GM21423 (cell line): ENCODE results near the gene ALPG.
A peak's percentile ranks its signal among the peaks of the same experiment; 100 is the strongest.
"Not testable (repeated sequence)": the region's sequence is repeated elsewhere in the genome, so short reads cannot be mapped to it uniquely, and the experiment has no call there.

Experiments used
- ATAC-seq: cut with Tn5 transposase; IDR thresholded peaks from one replicate; pipeline ENCODE4 v1.9.1; 2021; ENCODE audit warnings: mild to moderate bottlenecking, moderate library complexity; ENCODE audit not compliant: unreplicated experiment

ALPG gene

DNA sequence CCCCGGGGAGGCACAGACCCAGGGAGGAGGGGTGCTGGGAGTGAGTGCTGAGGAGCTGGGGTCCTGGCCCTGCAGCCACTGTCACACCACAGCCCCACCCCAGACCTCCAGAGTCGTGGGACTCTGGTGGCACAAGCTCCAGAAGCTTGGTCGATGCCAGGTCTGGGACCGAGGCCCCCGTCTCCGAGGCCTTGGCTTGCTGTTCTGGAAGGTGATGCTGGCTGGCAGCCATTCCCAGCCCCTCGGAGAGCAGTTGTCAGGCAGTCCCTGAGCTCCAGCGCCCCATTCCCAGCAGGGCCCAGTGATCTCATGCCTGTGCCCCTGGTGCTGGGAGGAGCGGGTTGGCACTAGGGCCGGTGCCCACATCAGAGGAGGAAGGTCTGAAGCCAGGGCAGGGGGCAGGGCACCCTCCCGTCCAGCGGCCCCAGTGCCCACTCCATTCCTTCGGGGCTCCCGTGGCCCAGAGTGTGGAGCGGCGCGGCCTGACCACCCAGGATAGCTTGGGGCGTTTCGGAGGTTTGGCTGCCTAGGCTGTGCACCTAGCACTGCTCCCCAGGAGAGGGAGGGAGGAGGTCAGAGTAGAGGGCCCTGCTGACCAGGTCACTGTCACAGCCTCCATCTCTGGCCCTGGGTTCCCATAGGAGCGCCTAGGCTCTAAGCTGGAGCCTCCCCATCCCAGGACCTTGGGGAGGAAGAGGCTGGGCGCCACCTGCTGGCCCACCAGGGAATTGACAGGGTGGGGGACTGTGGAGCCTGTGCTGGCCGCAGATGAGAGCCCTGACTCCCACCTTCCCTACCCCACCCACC, 32.5 kb downstream of the ALPG start:
- no peak for ATAC-seq

DNA sequence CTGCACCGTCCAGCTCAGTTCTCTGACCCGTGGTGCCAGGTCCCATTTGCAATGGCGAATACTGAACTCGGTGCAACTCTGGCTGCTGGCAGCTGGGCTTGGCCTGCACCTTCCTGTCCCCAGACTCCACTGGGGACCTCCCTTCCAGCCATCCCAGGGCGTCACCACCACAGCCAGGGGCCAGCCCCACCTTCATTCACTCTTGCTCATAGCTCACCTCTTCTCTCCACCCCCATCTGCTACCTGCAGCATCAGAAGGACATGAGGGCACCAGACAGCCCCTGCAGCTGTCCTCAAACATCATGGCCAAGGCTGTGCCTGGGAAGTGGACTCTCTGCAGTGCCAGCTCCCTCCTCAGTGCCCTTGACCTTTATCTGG, 33.1 kb downstream of the ALPG start:
- no peak for ATAC-seq

DNA sequence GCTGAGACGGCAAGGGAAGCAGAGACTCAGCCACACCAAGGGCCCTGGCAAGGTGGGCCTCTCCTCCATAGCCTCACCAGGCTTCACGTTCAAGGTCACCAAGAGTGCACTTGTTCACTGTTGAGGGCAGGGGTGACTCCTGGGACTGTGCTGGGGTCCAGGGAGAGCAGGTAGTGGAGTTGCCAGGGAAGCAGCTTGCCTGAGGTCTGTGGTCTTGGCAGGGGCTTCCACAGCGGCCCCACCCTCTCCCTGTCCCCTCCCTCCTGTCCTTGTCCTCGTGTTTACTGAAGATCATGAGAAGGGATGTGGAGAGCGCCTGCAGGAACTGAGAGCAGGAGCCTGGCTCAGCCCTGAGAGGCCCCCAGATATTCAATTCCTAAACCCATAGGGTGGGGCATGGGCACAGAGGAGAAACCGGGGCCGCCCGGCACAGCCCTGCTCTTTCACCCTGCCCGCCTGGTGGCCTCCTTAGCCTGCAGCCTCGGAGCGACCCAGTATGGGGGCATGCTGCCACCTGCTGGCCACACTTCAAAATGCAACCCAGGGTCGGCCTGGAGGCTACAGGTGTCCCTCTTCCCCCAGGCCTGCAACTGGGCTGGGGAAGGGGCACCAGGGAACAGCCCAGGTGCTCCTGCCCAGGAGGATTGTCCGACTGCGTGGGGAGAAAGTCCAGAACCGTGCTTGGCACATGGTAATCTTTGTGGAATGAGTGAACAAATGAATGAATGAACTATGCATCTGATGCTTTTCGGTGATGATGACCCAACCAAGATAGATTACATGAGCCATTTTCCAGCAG, 33.8 kb downstream of the ALPG start:
- peak; percentile 62 for ATAC-seq

GRCh38 chr2:232441147-232441651, 34.6 kb downstream of the ALPG start:
- no peak for ATAC-seq

DNA sequence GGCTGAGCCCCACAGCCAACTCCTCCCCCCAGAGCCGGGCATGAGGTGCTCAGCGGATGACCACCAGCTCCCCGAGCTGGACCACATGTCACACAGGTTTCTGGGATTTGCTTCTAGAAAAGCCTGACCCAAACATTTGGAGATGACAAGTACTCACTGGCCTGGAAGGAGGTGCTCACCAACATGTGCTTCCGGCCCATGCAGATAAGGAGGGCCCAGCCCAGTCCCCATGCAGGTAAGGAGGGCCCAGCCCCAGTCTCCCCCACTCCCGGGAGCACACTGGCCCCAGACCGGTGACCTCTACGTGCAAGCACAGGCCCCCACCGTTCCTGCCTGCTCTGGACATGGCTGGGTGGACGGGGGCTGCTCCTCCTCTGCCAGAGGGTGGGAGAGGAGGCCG, 35.3 kb downstream of the ALPG start:
- not testable (repeated sequence) for ATAC-seq

DNA sequence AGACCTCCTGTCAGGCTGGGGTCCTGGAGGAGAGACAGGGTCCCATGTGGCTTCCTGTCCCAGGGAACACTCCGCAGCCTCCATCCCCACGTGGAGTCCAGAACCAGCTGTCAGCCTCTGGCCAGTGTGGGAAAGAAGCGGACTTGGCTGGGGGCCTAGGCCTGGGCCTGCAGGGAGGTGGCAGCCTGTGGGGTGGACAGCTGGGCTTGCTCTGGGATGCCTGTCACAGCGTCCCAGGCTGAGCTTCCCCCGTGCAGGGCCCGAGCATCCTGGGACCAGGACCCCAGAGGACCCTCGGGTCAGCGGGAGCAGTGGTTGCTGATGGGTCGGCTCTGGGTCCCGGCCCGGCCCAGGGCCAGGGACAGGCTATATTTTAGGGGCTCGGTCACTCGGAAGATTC, 35.8 kb downstream of the ALPG start:
- not testable (repeated sequence) for ATAC-seq

DNA sequence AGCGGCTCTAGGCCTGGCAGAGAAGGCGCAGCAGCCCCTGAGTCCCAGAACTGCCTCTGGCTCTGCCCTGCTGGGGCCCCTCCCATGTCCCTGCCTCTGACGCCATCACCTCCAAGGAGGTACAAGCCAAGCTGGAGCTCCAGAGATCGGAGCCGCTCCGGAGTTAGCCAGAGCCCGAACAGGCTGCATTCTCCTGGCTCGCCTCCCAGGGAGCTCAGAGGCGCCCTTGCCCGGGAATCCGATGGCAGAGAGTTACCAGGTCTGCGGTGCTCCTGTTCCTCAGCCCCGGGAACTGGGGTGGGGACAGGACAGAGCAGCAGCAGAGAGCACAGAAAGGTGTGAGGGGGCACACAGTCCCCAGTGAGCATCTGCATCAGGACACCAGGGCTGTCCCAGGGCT, 36.4 kb downstream of the ALPG start:
- not testable (repeated sequence) for ATAC-seq

DNA sequence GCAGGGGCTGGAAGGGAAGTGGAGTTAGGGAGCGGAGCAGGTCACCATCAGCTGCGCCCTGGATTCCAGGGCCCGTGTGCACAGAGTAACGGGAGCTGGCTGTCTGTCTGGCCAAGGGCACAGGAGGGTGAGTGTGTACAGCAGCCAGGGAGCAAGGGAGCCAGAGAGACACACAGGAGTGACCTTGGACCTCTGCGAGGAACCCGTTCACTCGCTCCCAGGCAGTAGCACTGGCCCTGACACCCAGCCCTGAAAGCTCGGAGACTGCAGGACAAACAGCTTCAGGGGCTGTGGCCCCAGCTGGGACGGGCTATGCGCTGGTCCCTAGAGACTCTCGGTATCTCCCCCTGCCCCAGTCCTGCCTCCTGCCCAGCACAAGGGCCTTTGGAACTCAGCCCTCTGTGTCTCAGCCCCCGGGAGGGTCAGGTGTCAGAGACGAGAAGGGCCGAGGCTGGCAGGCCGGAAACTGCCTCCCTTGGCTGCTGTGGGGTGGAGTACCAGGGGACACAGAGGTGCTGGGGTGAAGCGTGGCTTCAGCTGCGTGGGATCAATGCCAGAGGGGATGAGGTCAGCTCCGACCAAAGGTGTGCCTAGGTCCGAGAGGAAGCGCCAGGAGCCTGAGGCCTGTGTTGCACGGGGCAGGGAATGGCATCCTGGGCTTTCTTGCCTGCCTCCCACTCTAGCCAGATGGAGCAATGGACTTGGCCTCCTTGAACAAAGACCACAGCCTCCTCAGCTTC, 37.2 kb downstream of the ALPG start:
- ATAC-seq: not testable (repeated sequence)

- no peak for ATAC-seq
Measured at GRCh38 chr2:232444409-232445148, 37.9 kb downstream of the ALPG start.

- ATAC-seq: not testable (repeated sequence)
Measured at GRCh38 chr2:232445149-232445885, 38.7 kb downstream of the ALPG start.

DNA sequence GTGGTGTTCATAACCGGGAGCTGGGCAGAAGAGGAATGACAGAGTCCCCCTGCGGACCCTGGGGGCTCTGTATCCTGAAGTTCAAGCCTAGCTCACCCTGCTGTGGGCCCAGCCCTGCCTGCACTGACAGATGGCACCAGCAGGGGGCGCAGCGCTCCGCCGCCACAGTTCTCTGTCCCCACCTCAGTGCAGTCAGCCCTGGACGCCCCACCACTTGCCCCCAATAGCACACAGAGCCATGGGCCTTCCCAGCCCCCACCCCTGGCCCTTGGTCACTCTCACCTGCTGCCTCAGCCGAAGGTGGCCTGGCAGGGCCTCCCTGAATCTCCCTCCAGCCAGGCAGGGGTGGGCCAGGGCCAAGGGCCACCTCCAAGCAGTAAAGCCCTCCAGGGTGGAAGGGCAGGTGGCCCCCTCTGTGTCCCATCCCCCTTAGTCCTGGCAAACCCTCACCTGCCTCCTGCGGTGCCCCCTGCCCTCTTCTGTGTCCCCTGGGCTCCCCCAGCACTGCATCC, 39.7 kb downstream of the ALPG start:
- not testable (repeated sequence) for ATAC-seq

DNA sequence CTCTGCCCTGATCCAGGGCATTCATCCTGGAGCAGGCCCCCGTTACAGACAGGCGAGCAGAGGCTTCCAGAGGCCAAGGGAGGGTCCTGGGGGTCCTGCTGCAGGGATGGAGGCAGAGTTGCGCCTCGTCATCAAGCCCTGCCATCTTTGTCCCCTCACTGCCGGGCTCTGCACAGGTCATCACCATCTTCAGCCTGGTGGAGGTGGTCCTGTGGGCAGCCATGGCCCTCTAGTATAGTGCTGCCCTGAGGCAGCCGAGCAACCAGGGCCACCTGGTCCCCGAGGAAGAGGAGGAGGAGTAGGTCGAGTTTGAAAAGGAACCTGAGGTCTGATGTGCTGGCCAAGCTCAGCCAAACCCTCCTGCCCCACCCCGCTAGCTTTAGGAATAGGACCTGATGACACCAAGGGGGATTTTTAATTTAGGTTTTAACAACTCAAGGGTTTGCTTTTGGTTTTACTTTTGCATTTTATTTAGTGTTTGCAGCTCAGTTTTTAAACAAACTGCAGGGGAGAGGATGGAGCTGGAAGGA, 40.5 kb downstream of the ALPG start:
- no peak for ATAC-seq

- ATAC-seq: no peak
Measured at GRCh38 chr2:232447638-232448303, 41.1 kb downstream of the ALPG start.

GRCh38 chr2:232448304-232448690, 41.7 kb downstream of the ALPG start:
- no peak for ATAC-seq

DNA sequence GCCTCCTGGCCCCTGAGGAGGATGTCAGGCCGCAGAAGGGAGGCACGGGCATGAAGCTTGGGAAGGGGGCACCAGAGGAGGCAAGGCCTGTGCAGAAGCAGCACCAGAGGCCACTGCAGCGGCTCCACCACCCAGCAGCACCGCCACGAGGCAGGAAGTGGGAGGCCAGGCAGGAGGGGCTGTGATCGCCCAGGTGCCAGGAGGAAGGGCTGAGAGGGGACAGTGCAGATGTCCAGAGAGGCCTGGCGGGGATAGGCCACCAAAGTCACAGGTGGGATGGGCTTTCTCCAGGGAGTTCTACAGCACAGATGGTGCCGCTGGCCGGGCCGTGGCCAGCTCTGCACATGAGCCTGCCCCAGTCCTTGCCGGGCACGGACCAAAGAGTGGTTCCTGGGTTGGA, 43.3 kb downstream of the ALPG start:
- no peak for ATAC-seq

GRCh38 chr2:232451645-232452044, 45.0 kb downstream of the ALPG start:
- not testable (repeated sequence) for ATAC-seq

- ATAC-seq: no peak
Measured at GRCh38 chr2:232454630-232455029, 48.0 kb downstream of the ALPG start.

DNA sequence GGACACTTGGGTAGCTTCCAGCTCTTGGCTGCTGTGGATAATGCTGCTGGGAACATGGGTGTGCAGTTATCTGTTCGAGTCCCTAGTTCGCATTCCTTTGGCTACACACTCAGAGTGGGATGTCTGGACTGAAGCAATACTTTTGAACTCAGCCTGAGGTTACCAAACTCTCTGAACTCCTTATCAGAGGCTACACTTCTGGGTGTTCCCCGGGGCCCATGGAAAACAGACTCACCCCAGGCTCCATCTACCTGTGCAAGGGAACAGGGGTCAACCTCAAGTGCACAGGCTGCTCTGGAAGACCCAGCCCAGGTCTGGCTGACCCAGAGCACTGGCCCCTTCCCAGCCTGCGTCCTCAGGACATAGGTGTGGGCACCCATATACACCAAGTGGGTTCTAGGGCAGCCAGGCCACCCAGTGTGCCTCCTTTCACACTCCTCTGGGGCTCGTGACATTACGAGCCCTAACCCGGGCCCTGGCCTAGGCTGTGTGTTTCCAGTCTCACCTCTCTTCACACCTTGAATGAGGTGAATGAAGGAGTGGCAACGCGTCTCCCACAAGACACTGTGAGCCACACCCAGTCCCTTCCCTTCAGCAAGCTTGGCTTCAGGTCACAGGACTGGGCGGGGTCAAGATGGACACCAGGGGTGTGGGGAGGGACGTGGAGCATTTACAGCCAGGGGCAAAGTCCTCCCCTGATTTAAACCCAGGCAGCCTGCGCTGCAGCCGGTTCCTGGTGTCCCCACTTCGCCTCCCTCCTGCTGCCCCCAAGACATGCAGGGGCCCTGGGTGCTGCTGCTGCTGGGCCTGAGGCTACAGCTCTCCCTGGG, 49.0 kb downstream of the ALPG start, which contains the start of gene ALPI:
Gene ALPI, plus strand, starts transcription at position 728 of the 830 bp plus-strand sequence. Its CDS starts 47 bp downstream, at position 775.
- no peak for ATAC-seq
